H1 (cell line): ENCODE results near the gene CFAP97D1. TPM values are rescaled to one million over a fixed set of nuclear protein-coding genes. Genes with fewer than 3 reads are reported as not detected.

Experiments
- HDAC2 ChIP-seq, 2 experiments: fragments of 300-600 bp in 1 of 2; sonication (generic) in 1 of 2; IDR thresholded peaks; 2 replicates each; pipeline ENCODE4 v1.6.1; 2011 to 2012; ENCODE audit warnings: low read depth in 2 of 2, low read length in 2 of 2, mild to moderate bottlenecking in 2 of 2, moderate library complexity in 2 of 2, borderline replicate concordance in 1 of 2, inconsistent platforms in 1 of 2
- MAX ChIP-seq: IDR thresholded peaks from 2 replicates; pipeline ENCODE4 v1.6.1; 2012; ENCODE audit warnings: inconsistent platforms
- RFX5 ChIP-seq: IDR thresholded peaks from 2 replicates; pipeline ENCODE4 v1.6.1; 2011; ENCODE audit warnings: low read depth, low read length, improper control_type of control experiment, borderline replicate concordance
- SIN3A ChIP-seq, 2 experiments: IDR thresholded peaks in 1 of 2; conservative IDR thresholded peaks in 1 of 2; 2 replicates each; pipeline ENCODE4 v1.6.1; 2011 to 2012; ENCODE audit warnings: low read length in 2 of 2, improper control_type of control experiment in 1 of 2, low read depth in 1 of 2, mild to moderate bottlenecking in 1 of 2
- polyA plus RNA-seq, 7 experiments: library from polyadenylated mRNA; depleted of rRNA in 3 of 7; stranded (reverse) in 5 of 7; unstranded in 2 of 7; fragments of >200 nt in 5 of 7; fragments of 200-250 nt in 2 of 7; gene quantifications; 1 replicate in 5 of 7; 2 replicates in 1 of 7; 4 replicates in 1 of 7; pipeline versions ENCODE4 v1.2.1 to v1.2.3, GENCODE V29; 2011 to 2013; ENCODE audit warnings: missing spikeins in 2 of 7, mixed read lengths in 2 of 7
- total RNA-seq: library from RNA; stranded (reverse); fragmentation: NEBNext Ultra II Directional; extraction: Animal tissue kit (Norgen Biotek cat#: 25700); gene quantifications from 2 replicates; pipeline ENCODE4 v1.2.1, GENCODE V29; 2021

The CFAP97D1 gene
- total and polyA plus RNA-seq, 2 of the 8 experiments (the other 6 are each of a cell fraction or from before 2014, with no cell fraction given) = 0.02 to 0.07 TPM

- no peak for TF ChIP-seq MAX
- no peak for TF ChIP-seq SIN3A (conservative IDR thresholded peaks at IDR 0.05 in 1 of 2, IDR thresholded peaks at IDR 0.05 in 1 of 2; ENCODE audit: low read depth in 1 of 2, low read length in 2 of 2)
- no peak for TF ChIP-seq RFX5
- TF ChIP-seq HDAC2 (IDR thresholded peaks at IDR 0.05; ENCODE audit: borderline replicate concordance in 1 of 2, low read depth in 2 of 2, low read length in 2 of 2) = no peak
Observed at GRCh38 chr17:43756201-43756600, 24.0 kb upstream of the CFAP97D1 start (continued).
